RKO (cell line): Measurements from ENCODE around the gene DLGAP1.
"Not testable (repeated sequence)": the region's sequence is repeated elsewhere in the genome, so short reads cannot be mapped to it uniquely, and the experiment has no call there.

Source experiments
- DNase-seq: peaks from one replicate; pipeline ENCODE4 v3.0.0-alpha.2; 2016; ENCODE audit warnings: low spot score

Gene DLGAP1

DNA sequence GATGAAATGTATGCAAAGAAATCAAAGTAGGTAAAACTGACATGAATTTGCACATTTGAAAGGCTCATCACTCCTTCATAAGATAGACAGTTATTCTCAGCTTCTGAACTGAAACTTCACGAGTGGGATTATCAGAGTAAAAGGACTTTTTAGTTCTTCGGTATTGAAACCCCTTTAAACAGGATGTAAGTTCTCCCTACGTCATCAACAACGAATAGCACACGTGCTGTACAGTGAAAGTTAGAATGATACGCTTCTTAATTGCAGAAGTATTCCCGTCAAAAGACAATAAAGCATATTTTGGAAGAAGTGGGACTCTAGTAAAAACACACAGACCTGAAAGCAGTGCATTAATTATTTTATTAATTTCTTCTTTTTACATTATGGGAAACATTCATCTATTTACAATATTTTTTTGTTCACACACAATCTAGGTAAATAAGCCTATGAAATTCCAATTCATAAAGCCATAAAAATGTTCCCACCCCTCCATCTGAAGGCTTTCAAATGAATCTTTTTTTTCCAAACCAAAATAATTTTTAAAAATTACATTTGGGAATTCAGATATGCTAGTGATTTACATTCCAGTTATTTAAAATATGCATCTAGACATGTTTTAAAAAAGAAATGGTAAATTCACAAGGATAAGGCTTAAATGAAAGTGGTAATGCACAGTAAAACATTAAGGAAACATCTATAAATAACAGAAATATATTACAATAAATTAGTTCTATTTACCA lies 959.2 kb downstream of the DLGAP1 start:
- no peak for DNase-seq

DNA sequence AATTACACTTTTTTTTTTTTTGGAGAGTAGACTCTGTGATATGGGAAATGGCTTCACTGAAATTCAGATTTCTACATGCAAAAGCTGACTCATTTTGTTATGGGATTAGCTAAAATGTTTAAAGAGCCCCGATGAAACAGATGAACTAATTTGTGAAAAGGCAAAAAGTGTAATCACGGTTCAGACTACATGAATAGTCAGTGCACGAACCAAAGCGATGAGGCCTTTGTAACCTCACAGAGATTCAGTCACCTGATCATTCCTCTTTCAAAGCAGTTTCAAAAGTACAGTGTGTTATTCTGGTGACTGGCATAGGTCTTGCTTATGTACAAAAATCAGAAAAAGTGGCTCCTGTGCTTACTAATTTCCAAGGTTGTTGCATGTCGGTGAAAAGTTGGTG lies 960.5 kb downstream of the DLGAP1 start:
- DNase-seq = no peak

DNA sequence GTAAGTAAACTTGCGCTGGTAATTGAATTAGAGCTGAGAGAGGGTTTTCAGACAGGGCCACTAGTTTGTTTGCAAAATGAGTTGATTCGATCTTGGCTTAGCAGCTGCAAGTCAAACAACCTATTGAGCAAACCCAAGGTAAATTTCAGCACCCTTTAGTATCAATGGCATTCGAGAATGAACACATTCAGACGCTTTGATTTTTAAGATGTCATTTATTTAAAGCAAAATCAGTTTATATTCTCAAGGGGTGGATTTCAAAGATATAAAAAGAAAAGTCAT lies 960.9 kb downstream of the DLGAP1 start:
- no peak for DNase-seq

DNA sequence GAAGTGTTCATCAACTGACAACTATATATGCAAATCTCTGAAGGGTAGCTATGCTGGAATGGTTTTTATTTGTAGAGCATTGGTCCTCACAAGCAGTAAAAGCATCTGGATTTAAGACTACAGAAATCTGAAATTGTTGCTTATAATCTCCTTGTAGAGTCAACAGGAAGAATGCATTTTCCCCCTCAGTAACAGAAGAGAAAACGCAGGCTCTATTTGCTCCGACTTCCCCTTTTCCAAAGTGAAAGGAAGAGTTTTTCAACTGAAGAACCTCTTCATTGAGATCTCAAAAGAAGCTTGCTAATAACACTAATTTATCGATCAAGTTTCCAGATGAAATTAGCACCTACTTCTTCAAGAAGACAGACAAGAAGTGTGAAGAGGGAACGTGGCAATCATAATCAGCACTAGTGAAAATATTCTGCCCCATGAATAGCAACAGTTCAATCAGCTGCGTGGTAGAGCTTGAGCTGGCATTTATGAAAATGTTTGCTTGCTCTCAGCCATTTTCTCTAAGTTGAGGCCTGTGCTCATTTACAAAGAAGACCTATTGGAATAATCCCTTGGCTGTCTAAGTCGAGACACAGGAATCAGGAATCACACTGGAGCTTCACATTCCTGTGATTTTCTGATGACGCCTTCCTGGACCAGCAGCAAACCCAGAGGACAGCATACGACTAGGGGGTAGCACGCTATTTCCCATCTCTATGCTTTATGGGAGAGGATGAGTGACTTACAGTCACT lies 961.4 kb downstream of the DLGAP1 start:
- DNase-seq = no peak

DNA sequence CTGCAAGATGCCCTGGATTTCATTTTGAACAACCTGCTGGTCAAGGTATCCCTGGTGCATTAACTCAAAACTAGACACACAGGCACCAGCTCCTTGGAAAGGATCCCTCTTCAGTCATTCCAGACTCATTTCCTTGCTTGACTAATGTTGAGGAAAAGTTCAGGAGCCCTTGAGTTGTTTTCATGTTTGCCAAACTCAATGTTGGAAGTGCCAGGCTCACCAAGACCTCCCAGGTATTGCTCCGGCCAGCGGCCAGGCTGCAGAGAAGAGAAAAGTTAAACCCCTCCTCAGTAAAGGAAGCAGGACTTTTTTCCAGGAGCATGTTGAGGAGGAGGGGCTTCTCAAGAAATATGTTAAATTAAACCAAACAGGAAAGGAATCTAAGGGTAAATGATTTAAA lies 962.4 kb downstream of the DLGAP1 start:
- no peak for DNase-seq

DNA sequence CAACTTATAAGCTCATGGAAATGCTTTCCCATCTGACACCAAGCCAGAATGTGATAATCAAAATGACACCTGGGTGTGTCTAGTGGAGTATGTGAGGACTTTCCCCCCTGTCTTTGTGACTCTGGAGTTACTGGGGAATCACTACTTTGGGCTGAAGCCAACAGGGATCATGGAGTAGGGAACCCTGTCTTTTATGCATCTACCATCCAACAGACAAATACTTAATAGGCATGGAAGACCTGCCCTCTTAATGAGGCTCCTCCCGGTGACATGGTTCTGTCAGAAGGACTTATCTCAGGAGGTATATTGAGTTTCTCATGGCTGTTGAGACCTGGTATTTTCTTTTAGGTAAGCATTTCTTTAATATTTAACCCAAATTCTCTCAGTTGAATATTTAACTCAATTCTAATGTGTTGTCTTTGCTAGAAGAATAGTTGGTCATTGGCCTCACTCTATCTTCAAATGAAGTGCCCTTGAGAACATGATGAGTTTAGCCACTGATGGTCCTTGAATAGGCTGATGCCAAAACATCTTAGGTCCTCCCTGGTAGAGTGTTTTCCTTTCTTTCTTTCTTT lies 963.0 kb downstream of the DLGAP1 start:
- DNase-seq = no peak

DNA sequence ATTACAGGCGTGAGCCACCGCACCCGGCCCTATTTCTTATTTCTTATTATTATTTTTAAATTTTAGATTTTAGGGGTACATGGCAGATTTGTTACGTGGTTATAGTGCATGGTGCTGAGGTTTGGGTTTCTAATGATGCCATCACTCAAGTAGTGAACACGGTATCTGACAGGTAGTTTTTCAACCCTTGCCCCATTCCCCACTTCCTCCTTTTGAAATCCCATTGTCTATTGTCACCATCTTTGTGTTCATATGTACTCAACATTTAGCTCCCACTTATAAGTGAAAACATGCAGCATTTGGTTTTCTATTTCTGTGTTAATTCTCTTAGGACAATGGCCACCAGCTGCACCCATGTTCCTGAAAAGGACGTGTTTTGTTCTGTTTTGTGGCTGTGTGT lies 965.6 kb downstream of the DLGAP1 start:
- DNase-seq = no peak

DNA sequence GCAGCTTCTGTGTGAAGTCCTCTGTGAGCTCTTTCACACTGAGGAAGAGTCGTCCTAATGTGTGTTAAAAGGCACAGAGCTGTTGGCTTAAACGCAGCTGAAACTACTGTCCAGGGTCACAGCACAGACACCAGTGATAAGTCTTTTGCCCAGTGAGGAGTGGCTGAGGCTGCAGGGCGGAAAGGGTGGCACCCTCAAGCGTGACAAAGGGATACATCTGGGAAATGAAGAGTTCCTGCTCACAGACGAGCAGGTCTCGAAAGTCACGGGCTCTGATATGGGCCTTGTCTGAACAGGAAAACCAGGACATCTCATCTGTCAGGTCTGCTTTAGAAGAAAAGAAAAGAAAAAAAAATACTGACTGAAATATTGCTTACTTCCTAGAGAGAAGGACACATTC lies 968.6 kb downstream of the DLGAP1 start:
- no peak for DNase-seq

DNA sequence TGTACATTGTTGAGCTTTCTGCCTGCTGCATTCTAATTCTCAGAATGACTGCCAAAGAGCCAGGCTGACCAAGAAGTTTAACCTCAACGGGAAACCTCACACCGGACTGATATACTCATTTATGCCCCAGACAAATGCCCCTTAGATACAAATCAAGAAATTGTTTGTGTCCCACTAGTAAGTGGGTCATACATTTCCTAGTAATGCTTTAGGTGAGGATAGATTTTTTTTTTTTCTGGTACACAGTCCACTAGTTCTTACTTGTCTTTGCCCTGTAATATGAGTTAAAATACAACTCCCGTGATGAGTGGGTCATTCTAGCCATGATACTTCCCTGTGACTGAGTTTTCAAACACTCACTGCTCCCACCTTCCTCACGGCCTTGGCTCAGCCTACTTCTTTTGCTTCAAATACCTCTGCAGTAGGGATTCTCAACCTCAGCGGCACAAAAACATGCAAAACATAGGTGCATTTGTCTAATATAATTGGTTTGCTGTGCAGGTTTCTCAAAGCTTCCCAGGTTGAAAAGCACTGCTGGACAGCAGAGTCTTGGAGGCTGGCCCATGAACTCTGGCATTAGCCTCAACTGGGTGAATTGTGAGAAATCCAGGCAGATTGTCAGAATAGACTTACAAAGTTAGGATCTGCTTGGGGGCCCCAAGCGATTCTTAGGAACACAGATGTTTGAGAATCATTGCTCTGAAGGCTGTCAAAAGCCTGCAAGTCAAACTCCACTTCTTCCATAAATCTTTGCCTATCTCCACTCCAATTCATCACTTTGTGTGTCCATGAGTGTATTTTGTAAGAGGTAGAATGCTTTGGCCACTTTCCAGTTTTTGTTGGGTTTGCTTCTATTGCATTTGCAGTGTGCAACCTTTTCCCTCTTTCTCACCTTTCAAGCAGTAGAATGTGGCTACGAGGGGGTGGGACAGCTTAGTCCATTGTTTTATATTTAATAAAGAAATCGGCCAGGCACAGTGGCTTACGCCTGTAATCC lies 969.7 kb downstream of the DLGAP1 start:
- DNase-seq = no peak

DNA sequence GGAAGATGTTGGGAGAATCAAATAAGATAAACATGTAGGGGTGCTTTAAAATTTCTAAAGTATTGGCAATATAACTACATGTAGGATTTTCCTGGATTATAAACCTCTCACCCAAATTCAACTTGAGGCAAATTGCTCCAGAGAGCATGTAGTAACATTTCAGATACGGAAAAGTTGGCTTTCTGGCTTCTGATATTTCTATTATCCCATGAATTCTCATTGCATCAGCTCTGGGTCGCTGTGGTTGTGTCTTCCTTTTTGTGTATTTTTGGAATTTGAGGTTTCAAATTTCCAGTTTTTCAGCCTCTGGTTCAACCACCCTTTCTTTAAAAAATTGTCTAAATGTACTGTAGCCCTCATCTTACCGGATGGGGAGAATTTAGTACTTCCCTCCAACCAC lies 972.8 kb downstream of the DLGAP1 start:
- DNase-seq = no peak

DNA sequence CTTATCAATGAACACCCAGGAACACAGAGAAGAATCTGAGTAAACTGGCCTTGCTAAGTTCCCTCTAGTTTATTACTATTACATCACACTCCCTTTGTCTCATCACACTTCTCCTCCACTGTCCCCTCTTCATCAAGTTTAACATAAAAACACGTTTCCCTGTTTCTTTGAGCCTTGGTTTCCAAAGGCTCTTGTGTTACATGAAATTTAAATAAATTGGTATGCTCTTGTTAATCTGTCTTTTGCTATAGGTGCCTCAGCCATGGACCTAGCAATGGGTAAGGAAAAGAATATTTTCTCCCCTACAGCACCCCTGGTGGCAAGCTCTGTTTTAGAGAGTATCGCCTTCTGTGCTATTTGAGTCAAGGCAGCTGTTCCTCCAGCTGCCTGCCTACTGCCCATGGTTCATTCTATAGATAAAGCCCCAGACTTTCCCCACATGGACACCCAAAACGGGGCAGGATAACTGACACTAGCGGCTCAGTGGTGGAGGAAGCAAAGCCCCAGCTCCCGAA lies 973.4 kb downstream of the DLGAP1 start:
- peak; percentile 45 for DNase-seq

DNA sequence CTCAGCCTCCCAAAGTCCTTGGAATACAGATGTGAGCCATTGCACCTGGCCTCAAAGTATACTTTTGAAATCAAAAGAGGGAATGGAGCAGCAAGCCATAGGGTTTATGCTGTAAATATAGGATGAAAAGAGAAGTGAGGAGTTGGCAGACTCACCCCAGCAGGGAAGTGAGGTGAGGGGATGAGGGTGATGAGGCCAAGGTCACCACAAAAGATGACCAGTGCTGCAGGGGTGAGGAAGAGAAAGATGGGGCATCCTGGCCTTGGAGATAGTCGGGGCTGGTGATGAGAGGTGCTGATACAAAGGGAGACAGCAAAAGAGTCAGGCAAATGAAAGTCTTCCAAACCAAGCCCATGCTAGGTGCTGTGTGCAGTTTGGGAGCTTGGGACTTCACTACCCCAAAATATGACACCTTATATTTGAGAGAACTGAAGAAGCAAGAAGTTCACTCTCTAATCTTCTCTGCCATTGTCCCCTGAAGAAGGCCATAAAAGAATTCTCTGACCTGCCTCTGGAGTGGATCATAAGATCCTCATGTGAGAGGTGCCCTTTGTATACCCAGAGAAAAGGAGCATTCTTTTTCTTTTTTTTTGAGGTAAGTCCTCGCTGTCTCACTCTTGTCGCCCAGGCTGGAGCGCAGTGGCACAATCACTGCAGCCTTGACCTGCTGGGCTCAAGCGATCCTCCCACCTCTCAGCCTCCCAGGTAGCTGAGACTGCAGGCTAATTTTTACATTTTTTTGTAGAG lies 974.1 kb downstream of the DLGAP1 start:
- no peak for DNase-seq

DNA sequence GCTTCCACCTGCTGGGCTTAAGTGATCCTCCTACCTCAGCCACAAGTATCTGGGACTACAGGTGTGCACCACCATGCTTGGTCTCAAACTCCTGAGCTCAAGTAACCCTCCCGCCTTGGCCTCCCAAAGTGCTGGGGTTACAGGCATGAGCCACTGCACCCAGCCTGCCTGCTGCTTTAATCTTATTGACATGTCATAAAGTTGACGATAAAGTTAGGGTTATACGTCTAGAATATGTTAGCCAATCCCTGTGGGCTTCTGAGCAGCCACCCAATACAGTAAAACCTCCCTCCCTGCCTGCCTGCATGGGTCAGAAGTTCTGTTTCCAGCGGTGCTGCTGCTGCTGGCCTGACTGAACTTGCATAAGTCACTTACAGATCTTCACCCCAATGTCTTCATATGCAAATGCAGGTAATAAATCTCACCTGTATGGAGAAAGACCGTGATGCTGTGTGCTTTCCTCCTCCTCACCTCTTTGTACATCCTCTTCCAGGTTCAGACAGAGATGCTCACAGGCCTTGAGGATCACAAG lies 975.1 kb downstream of the DLGAP1 start:
- DNase-seq = no peak

DNA sequence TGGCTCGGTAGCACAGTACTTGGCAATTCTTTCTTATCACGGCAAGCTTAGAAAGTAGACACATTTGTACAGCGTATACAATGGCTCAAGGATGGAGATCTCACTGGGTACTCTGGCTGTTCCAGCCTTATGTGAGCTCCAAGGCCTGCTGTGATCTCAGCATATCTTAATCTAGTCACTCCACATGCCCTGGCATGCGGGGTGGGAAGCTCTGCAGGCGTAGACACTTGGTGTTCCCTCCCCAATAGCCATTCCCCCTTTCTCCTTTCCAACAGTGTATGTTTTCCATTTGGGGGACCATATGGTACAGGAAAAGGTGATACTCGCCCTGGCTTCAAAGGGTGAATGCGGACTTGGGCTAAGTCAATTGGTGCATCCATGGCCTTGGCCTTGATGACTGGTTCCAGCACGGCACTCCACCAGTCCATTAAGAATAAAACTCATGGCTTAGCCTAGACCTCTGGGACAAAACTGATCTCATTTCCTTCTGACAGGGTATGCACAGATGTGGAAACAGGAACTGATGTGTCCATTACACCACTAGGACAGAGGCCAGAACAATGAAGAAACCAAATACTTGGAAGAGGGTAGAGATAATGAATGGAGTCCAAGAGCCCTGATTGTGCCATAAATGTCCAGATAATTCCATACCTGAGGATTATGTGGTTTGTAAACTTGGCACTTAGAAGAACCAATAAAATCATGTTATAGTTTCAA lies 976.7 kb downstream of the DLGAP1 start:
- no peak for DNase-seq

DNA sequence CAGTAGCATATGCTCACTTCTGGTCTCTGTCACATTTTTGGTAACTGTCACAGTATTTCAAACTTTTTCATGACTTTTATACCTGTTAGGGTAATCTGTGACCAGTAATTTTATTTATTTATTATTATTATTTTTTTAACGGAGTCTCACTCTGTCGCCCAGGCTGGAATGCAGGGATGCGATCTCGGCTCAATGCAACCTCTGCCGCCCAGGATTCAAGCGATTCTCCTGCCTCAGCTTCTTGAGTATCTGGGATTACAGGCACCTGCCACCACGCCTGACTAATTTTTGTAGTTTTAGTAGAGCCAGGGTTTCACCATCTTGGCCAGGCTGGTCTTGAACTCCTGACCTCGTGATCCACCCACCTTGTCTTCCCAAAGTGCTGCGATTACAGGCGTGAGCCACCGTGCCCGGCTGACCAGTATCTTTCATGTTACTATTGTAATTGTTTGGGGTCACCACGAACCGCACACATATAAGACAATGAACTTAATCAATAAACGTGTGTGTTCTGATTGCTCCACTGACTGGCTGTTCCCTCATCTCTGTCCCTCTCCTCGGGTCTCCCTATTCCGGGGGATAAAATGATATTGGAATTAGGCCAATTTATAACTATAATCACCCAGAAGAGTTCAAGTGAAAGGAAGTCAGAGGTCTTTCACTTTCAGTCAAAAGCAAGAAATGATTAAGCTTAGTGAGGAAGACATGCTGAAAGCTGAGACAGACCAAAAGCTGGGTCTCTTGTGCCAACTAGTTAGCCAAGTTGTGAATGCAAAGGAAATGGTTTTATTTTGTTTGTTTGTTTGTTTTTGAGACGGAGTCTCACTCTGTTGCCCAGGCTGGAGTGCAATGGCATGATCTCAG lies 982.2 kb downstream of the DLGAP1 start:
- DNase-seq = no peak

DNA sequence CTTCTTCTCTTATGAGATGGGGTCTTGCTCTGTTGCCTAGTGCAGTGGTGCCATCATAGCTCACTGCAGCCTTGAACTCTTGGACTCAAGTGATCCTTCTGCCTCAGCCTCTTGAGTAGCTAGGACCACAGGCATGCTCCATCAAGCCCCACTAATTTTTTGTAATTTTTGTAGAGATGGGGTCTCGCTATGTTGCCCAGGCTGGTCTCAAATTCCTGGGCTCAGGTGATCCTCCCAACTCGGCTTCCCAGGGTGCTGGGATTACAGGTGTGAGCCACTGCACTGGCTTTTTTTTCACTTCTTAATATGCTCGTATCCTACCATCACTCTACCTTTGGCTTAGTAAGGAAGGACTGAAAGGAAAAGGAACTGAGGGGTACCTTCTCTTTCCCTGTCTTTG lies 983.0 kb downstream of the DLGAP1 start:
- DNase-seq = not testable (repeated sequence)

DNA sequence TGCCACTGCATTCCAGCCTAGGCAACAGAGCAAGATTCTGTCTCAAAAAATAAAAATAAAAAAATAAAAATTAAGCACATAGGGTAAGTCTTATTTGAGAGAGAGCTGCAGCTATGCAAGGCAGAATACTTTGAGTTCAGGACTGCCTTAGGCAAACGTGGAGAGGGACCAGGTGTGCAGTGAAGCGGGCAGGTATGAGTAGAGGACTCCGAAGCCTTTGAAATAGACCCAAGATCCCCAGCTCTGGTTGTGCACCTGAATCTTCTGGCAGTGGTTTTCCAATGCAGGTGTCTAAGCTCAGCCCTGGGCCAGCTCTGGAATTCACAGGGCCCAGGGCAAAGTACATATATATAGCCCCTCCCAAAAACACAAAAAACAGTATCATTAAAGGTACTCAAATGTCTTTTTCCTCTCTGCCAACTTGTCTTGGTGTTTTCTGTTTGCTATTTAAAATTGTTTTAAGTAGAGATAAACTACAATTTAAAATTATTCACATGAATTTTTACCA lies 983.9 kb downstream of the DLGAP1 start:
- no peak for DNase-seq

DNA sequence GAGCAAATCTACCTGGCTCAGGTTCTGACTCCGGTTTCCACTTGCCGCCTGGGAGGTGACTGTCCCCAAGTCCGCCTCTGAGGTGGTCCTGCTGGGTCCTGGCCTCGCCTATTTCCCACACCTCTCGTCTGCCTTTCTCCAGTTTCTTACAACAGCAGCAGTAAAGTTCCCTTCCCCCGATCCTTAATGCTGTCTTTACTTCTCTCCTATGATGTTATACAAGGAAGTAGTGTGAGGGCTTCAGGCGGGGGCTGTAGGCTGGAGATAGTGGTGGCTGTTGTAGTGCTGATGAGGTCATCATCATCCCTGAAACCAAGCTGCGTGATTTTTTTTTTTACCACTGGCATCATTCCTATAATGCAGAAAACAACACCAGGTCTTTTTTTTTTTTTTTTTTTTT lies 986.3 kb downstream of the DLGAP1 start:
- no peak for DNase-seq

DNA sequence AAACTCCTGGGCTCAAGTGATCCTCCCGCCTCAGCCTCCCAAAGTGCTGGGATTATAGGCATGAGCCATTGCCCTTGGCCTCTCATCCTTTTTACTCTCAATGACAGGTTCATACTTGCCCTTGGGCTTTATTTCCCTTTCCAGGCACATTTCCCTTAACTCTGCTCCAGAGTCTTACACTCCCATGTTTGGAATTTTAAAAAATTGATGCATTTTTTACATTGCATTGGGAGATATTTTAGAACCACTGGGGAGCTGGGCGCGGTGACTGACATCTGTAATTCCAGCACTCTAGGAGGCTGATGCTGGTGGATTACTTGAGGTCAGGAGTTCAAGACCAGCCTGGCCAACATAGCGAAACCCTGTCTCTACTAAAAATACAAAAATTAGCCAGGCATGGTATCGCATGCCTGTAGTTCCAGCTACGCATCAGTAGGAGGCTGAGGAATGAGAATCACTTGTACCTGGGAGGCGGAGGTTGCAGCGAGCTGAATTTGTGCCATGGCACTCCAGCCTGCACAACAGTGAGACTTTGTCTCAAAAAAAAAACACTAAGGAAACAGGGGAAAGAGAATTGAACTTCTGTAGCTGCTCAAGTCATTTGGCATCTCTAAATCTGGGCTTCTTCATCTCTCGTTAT lies 986.9 kb downstream of the DLGAP1 start:
- DNase-seq = no peak
